ENCODE results near the gene UBA7. TPM values are rescaled to one million over a fixed set of nuclear protein-coding genes. Genes with fewer than 3 reads are reported as not detected.

UBA7 gene
- total and polyA plus RNA-seq, 2 of the 8 experiments (the other 6 are each of a cell fraction or from before 2014, with no cell fraction given) = 0.34 to 0.65 TPM

- WGBS, 2 experiments (ENCODE audit: extremely low coverage in 1 of 2, insufficient coverage in 1 of 2, insufficient read length in 1 of 2, insufficient replicate concordance in 2 of 2, low coverage in 1 of 2, low lambda C conversion rate in 2 of 2, missing lambda C conversion rate in 1 of 2) = 96% methylated on average over 2 of the region's 2 CpGs; no CpG with 5 or more reads in 1 of the 2 experiments
- H4K91ac ChIP-seq (replicated peaks; ENCODE audit: insufficient read length, low read length) = no peak overlapping the region
- no peak overlapping the region for H3K23ac ChIP-seq (ENCODE audit: insufficient read length)
- peak overlapping the region; percentile 75; the same call in 1 of the 2 replicates for H2BK15ac ChIP-seq (ENCODE audit: low read length)
- no peak overlapping the region; the same call in 1 of the 2 replicates for H2BK12ac ChIP-seq (ENCODE audit: low read depth, low read length)
- CTCF ChIA-PET (ENCODE audit: partially characterized antibody) = interaction anchor here (0.7 to 3.6 kb wide), 5 partner anchors 10 to 130 kb away, joined by 3 to 20 read pairs (median 5); partner anchors contain the start of gene INKA1
- H2BK120ac ChIP-seq (replicated peaks; ENCODE audit: low read depth, low read length) = no peak overlapping the region
- H3K9me3 ChIP-seq (ENCODE audit: insufficient read depth in 2 of 2, low read depth in 1 of 2, low read length in 1 of 2) = no peaks in the 10 kb centered on the region
- H3K18ac ChIP-seq (ENCODE audit: extremely low read depth, low read length) = no peak overlapping the region
- no peak overlapping the region for H2AFZ ChIP-seq (ENCODE audit: low read length)
- H3K9ac ChIP-seq (replicated peaks in 1 of 4; ENCODE audit: extremely low read depth in 1 of 4, low read depth in 3 of 4, low read length in 3 of 4) = no peak overlapping the region
- peaks cover 0 to 2% (median 0%) of the 10 kb centered on the region in 4 experiments; a peak in 2 of 7 replicates for H3K27me3 ChIP-seq (replicated peaks in 1 of 4; ENCODE audit: control insufficient read depth in 3 of 4, extremely low read depth in 1 of 4, insufficient read depth in 3 of 4, low read length in 3 of 4)
- H3K27ac ChIP-seq (ENCODE audit: low read depth, low read length) = no peak overlapping the region
- no peak overlapping the region for H3K4me2 ChIP-seq (ENCODE audit: insufficient read depth in 1 of 2, low read depth in 2 of 2, low read length in 2 of 2)
- FAIRE-seq (no peak), DNase-seq (ENCODE audit: low read depth in 1 of 2, low spot score in 2 of 2) (no peak)
- no peak overlapping the region for H3K56ac ChIP-seq (replicated peaks; ENCODE audit: insufficient read length, low read depth, low read length)
- H3K4me1 ChIP-seq (replicated peaks in 1 of 4; ENCODE audit: control insufficient read depth in 3 of 4, insufficient read depth in 4 of 4, low read length in 3 of 4) = peaks cover 0 to 5% (median 2%) of the 10 kb centered on the region in 4 experiments; a peak in 2 of 7 replicates
- no peak overlapping the region for H4K5ac ChIP-seq (ENCODE audit: insufficient read length, low read depth, low read length)
- 0 out of 2 replicates have a peak overlapping the region, but pooled peaks have one; percentile 43 for H2BK20ac ChIP-seq (ENCODE audit: low read length)
- H3K4me3 ChIP-seq (ENCODE audit: extremely low read depth in 1 of 4, insufficient read depth in 2 of 4, low read depth in 3 of 4, low read length in 4 of 4) = no peak overlapping the region
- peaks cover 0 to 2% of the 10 kb centered on the region in 2 experiments for H4K20me1 ChIP-seq (replicated peaks in 1 of 2; ENCODE audit: control insufficient read depth in 1 of 2, insufficient read depth in 2 of 2, low read length in 2 of 2)
- peak overlapping the region; percentile 32; the same call in 1 of the 2 replicates for H2AK5ac ChIP-seq (ENCODE audit: low read depth, low read length)
- H4K8ac ChIP-seq (ENCODE audit: extremely low read depth, insufficient read depth, low read length) = no peak overlapping the region
- H3K79me1 ChIP-seq (ENCODE audit: low read depth, low read length) = 0 out of 2 replicates have a peak, but pooled peaks cover 5% of the 10 kb centered on the region
- H2BK5ac ChIP-seq (ENCODE audit: low read depth, low read length) = no peak overlapping the region
- peaks cover 0 to 3% (median 1%) of the 10 kb centered on the region in 4 experiments; a peak in 4 of 8 replicates for H3K36me3 ChIP-seq (ENCODE audit: control insufficient read depth in 2 of 4, insufficient read depth in 4 of 4, low read length in 3 of 4)
- peaks cover 0 to 25% of the 10 kb centered on the region in 2 experiments; a peak in 2 of 4 replicates for H3K79me2 ChIP-seq (ENCODE audit: control insufficient read depth in 1 of 2, insufficient read depth in 2 of 2, low read length in 2 of 2)
- peaks cover 8% of the 10 kb centered on the region; the same call in 1 of the 2 replicates for H3K23me2 ChIP-seq (ENCODE audit: low read depth, low read length)
- no peak overlapping the region for H3K4ac ChIP-seq (replicated peaks; ENCODE audit: insufficient read length, low read depth, low read length)
- POLR2A ChIA-PET (ENCODE audit: partially characterized antibody) = interaction anchor here (0.7 to 3.3 kb wide), 4 partner anchors 15 to 181 kb away, joined by 3 to 18 read pairs (median 3); partner anchors contain the start of genes GMPPB, INKA1 and MON1A
- no peak overlapping the region for H3K14ac ChIP-seq (ENCODE audit: insufficient read length)
- TF ChIP-seq, protein P1, sequence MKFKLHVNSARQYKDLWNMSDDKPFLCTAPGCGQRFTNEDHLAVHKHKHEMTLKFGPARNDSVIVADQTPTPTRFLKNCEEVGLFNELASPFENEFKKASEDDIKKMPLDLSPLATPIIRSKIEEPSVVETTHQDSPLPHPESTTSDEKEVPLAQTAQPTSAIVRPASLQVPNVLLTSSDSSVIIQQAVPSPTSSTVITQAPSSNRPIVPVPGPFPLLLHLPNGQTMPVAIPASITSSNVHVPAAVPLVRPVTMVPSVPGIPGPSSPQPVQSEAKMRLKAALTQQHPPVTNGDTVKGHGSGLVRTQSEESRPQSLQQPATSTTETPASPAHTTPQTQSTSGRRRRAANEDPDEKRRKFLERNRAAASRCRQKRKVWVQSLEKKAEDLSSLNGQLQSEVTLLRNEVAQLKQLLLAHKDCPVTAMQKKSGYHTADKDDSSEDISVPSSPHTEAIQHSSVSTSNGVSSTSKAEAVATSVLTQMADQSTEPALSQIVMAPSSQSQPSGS (IDR thresholded peaks at IDR 0.05; ENCODE audit: low read length) = no peak
- TF ChIP-seq JUND (IDR thresholded peaks at IDR 0.05; ENCODE audit: low read length) (no peak), CTBP2 (IDR thresholded peaks at IDR 0.05; ENCODE audit: borderline replicate concordance, insufficient read depth, insufficient read length, low read length) (no peak)
These were observed 25.7 kb downstream of the UBA7 start for GRCh38 chr3:49788056-49788455.
